HG03064 (cell line): ENCODE measurements around the gene ZNF574.
A peak's percentile ranks its signal among the peaks of the same experiment; 100 is the strongest.

Source experiments
- ATAC-seq: cut with Tn5 transposase; IDR thresholded peaks from one replicate; pipeline ENCODE4 v1.9.1; 2021; ENCODE audit warnings: low read depth; ENCODE audit not compliant: unreplicated experiment

The ZNF574 gene

GRCh38 chr19:42053037-42053935 is 22.7 kb upstream of the ZNF574 start:
- ATAC-seq, result no peak

GRCh38 chr19:42054205-42054604 is 21.8 kb upstream of the ZNF574 start:
- ATAC-seq, result no peak

GRCh38 chr19:42057846-42058245 is 18.1 kb upstream of the ZNF574 start:
- no peak for ATAC-seq

- ATAC-seq, result no peak
Measured at GRCh38 chr19:42059196-42059595, 16.8 kb upstream of the ZNF574 start.

GRCh38 chr19:42060117-42060516 is 15.8 kb upstream of the ZNF574 start:
- no peak for ATAC-seq

GRCh38 chr19:42062381-42062780 is 13.6 kb upstream of the ZNF574 start:
- ATAC-seq, result no peak

- ATAC-seq, result no peak
Measured at GRCh38 chr19:42064432-42064831, 11.5 kb upstream of the ZNF574 start.

- ATAC-seq, result no peak
Measured at GRCh38 chr19:42065051-42065450, 10.9 kb upstream of the ZNF574 start.

- no peak for ATAC-seq
Measured at GRCh38 chr19:42065511-42065910, 10.5 kb upstream of the ZNF574 start.

GRCh38 chr19:42066075-42066754 is 9.8 kb upstream of the ZNF574 start:
- no peak for ATAC-seq

GRCh38 chr19:42067315-42067888 is 8.6 kb upstream of the ZNF574 start:
- ATAC-seq, result no peak

GRCh38 chr19:42068361-42068755 is 7.6 kb upstream of the ZNF574 start:
- ATAC-seq, result no peak

GRCh38 chr19:42068756-42069571 is 7.0 kb upstream of the ZNF574 start:
- ATAC-seq, result no peak

GRCh38 chr19:42069619-42070351 is 6.2 kb upstream of the ZNF574 start, which contains the start of gene GRIK5:
Gene GRIK5, minus strand, starts transcription at chr19:42070206. Its CDS starts 4,436 bp downstream, at chr19:42065770.
- no peak for ATAC-seq

- ATAC-seq, result no peak
Measured at GRCh38 chr19:42071247-42071646, 4.7 kb upstream of the ZNF574 start.

- no peak for ATAC-seq
Measured at GRCh38 chr19:42074513-42075363, 1.2 kb upstream of the ZNF574 start.

- ATAC-seq, result no peak
Measured at GRCh38 chr19:42075364-42075615, 676 bp upstream of the ZNF574 start.

- ATAC-seq, result peak; percentile 13
Measured at GRCh38 chr19:42076380-42076944, 496 bp downstream of the ZNF574 start.

- ATAC-seq, result no peak
Measured at GRCh38 chr19:42078058-42078457, 2.1 kb downstream of the ZNF574 start.
